ENCODE data around the gene ALKBH7.
"Not testable (repeated sequence)": the region's sequence is repeated elsewhere in the genome, so short reads cannot be mapped to it uniquely, and the experiment has no call there.

- not testable (repeated sequence) for TF ChIP-seq CTCF (IDR thresholded peaks at IDR 0.05; ENCODE audit: insufficient read depth, low read depth, low read length); EZH2 (IDR thresholded peaks at IDR 0.05; ENCODE audit: insufficient read depth, low read length)
Measured at GRCh38 chr19:6400062-6400944, 27.7 kb downstream of the ALKBH7 start.

Data from astrocyte (in vitro differentiated cells and primary cell).